ENCODE measurements around the gene EYA2.

- TF ChIP-seq POLR2AphosphoS5 (IDR thresholded peaks at IDR 0.05; ENCODE audit: borderline replicate concordance, low read depth, low read length), result no peak
- no peak for TF ChIP-seq FOXP2 (optimal IDR thresholded peaks at IDR 0.05; ENCODE audit: control extremely low read depth, extremely low read length, insufficient read depth)
These were observed 9.3 kb downstream of the EYA2 start for GRCh38 chr20:46903937-46904336.

Measured in SK-N-MC (cell line).